ENCODE measurements around the gene ADH4. TPM values are rescaled to one million over a fixed set of nuclear protein-coding genes. Genes with fewer than 3 reads are reported as not detected.
"Not testable (repeated sequence)": the region's sequence is repeated elsewhere in the genome, so short reads cannot be mapped to it uniquely, and the experiment has no call there.

Gene ADH4
- total RNA-seq, 1 donor = not detected

- H4K20me1 ChIP-seq (ENCODE audit: insufficient read depth, low read length) = no peaks in the 10 kb centered on the region
- TF ChIP-seq CTCF (IDR thresholded peaks at IDR 0.05; ENCODE audit: extremely low read depth, low read depth, low read length) = peak; percentile 44
- H3K27me3 ChIP-seq (ENCODE audit: insufficient read depth, low read length) = no peaks in the 10 kb centered on the region
- peak overlapping the region; percentile 29 for H3K4me2 ChIP-seq (ENCODE audit: insufficient read depth, low read length)
- no peaks in the 10 kb centered on the region for H3K4me1 ChIP-seq (ENCODE audit: insufficient read depth, low read length)
- no peak overlapping the region for H3K27ac ChIP-seq (ENCODE audit: low read depth, low read length)
- DNase-seq (ENCODE audit: insufficient read length, low spot score, missing footprints) = peak; percentile 76
- no peaks in the 10 kb centered on the region for H3K36me3 ChIP-seq (ENCODE audit: insufficient read depth, low read length)
- no peak overlapping the region for H3K4me3 ChIP-seq (ENCODE audit: insufficient read depth, low read length)
- H3K9me3 ChIP-seq (ENCODE audit: low read depth, low read length) = no peaks in the 10 kb centered on the region
- H2AFZ ChIP-seq (ENCODE audit: low read length) = peak overlapping the region; percentile 31
- H3K79me2 ChIP-seq (ENCODE audit: insufficient read depth, low read length) = no peaks in the 10 kb centered on the region
Observed at GRCh38 chr4:99117876-99118693, 26.0 kb downstream of the ADH4 start.

GRCh38 chr4:99117122-99117841 lies 26.8 kb downstream of the ADH4 start:
- DNase-seq (ENCODE audit: insufficient read length, low spot score, missing footprints); H3K79me2 ChIP-seq (ENCODE audit: insufficient read depth, low read length); H3K9me3 ChIP-seq (ENCODE audit: low read depth, low read length): not testable (repeated sequence)

DNA sequence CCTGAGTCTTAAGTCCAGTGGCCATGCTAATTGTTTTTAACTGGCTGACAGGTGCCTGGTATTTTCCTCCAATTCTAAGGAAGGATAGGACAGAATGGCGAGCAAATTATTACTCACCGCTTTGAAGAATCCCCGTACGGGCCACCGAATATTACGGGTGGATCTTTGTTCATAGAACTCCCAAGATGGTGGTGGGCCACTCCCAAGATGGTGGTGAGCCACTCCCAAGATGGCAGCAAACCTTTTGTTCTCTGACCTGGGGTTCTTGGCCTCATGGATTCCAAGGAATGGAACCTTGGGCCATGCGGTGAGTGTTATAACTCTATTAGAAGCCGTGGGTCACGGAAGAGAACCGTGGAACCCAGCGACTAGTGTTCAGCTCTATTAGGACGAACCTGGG lies 34.8 kb downstream of the ADH4 start:
- H3K27me3 ChIP-seq (ENCODE audit: insufficient read depth, low read length); H3K36me3 ChIP-seq (ENCODE audit: insufficient read depth, low read length); H3K4me1 ChIP-seq (ENCODE audit: insufficient read depth, low read length); H3K4me3 ChIP-seq (ENCODE audit: insufficient read depth, low read length); H3K27ac ChIP-seq (ENCODE audit: low read depth, low read length); H2AFZ ChIP-seq (ENCODE audit: low read length); H3K4me2 ChIP-seq (ENCODE audit: insufficient read depth, low read length); H3K79me2 ChIP-seq (ENCODE audit: insufficient read depth, low read length); DNase-seq (ENCODE audit: insufficient read length, low spot score, missing footprints); H4K20me1 ChIP-seq (ENCODE audit: insufficient read depth, low read length); H3K9me3 ChIP-seq (ENCODE audit: low read depth, low read length): not testable (repeated sequence)

More at GRCh38 chr4:99117122-99117841, 26.8 kb downstream of the ADH4 start:
- not testable (repeated sequence) for H3K36me3 ChIP-seq (ENCODE audit: insufficient read depth, low read length); H4K20me1 ChIP-seq (ENCODE audit: insufficient read depth, low read length); H3K4me3 ChIP-seq (ENCODE audit: insufficient read depth, low read length); H3K27me3 ChIP-seq (ENCODE audit: insufficient read depth, low read length); H2AFZ ChIP-seq (ENCODE audit: low read length); H3K27ac ChIP-seq (ENCODE audit: low read depth, low read length); H3K4me1 ChIP-seq (ENCODE audit: insufficient read depth, low read length); H3K4me2 ChIP-seq (ENCODE audit: insufficient read depth, low read length)

GRCh38 chr4:99104153-99104552 lies 39.9 kb downstream of the ADH4 start:
- H3K9me3 ChIP-seq (ENCODE audit: low read depth, low read length) = no peaks in the 10 kb centered on the region
- H3K79me2 ChIP-seq (ENCODE audit: insufficient read depth, low read length) = no peaks in the 10 kb centered on the region
- no peaks in the 10 kb centered on the region for H3K27me3 ChIP-seq (ENCODE audit: insufficient read depth, low read length)
- no peak for TF ChIP-seq CTCF (IDR thresholded peaks at IDR 0.05; ENCODE audit: extremely low read depth, low read depth, low read length)
- H3K4me2 ChIP-seq (ENCODE audit: insufficient read depth, low read length) = no peak overlapping the region
- no peak overlapping the region for H3K4me3 ChIP-seq (ENCODE audit: insufficient read depth, low read length)
- H3K27ac ChIP-seq (ENCODE audit: low read depth, low read length) = no peak overlapping the region
- DNase-seq (ENCODE audit: insufficient read length, low spot score, missing footprints) = no peak
- no peak overlapping the region for H2AFZ ChIP-seq (ENCODE audit: low read length)
- no peaks in the 10 kb centered on the region for H4K20me1 ChIP-seq (ENCODE audit: insufficient read depth, low read length)
- H3K4me1 ChIP-seq (ENCODE audit: insufficient read depth, low read length) = no peaks in the 10 kb centered on the region
- H3K36me3 ChIP-seq (ENCODE audit: insufficient read depth, low read length) = no peaks in the 10 kb centered on the region

DNA sequence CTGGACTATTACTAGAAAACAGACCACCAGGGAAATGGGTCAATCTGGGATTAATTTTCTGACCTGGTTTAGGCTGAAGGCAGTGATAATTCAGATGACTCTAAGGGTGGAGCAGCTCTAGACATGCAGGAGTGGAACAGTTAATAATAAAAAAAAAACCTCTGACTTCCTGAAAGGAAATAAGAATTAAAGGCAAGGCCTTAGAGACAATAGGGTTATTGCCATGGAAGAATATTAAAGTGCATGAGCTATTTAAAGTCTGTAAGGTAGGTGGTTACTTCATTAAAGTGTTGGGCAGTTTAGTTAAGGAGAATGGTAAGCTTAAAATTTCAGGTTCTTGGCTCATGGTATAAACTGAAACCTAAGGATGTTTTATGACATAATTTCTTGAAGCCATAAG lies 40.9 kb downstream of the ADH4 start:
- H4K20me1 ChIP-seq (ENCODE audit: insufficient read depth, low read length) = no peaks in the 10 kb centered on the region
- no peak overlapping the region for H3K4me2 ChIP-seq (ENCODE audit: insufficient read depth, low read length)
- H3K79me2 ChIP-seq (ENCODE audit: insufficient read depth, low read length) = no peaks in the 10 kb centered on the region
- no peak for TF ChIP-seq CTCF (IDR thresholded peaks at IDR 0.05; ENCODE audit: extremely low read depth, low read depth, low read length)
- no peaks in the 10 kb centered on the region for H3K9me3 ChIP-seq (ENCODE audit: low read depth, low read length)
- DNase-seq (ENCODE audit: insufficient read length, low spot score, missing footprints) = no peak
- no peaks in the 10 kb centered on the region for H3K36me3 ChIP-seq (ENCODE audit: insufficient read depth, low read length)
- H3K27me3 ChIP-seq (ENCODE audit: insufficient read depth, low read length) = no peaks in the 10 kb centered on the region
- no peak overlapping the region for H2AFZ ChIP-seq (ENCODE audit: low read length)
- H3K27ac ChIP-seq (ENCODE audit: low read depth, low read length) = no peak overlapping the region
- H3K4me1 ChIP-seq (ENCODE audit: insufficient read depth, low read length) = no peaks in the 10 kb centered on the region
- H3K4me3 ChIP-seq (ENCODE audit: insufficient read depth, low read length) = no peak overlapping the region

Measured in osteoblast (primary cell).